ENCODE measurements around the gene CYP27B1. TPM values are rescaled to one million over a fixed set of nuclear protein-coding genes. Genes with fewer than 3 reads are reported as not detected.

CYP27B1 gene
- total and polyA plus RNA-seq, 9 of the 15 experiments (the other 6 are each of a cell fraction or from before 2014, with no cell fraction given) = 0.18 to 4.2 (median 1.8) TPM

GRCh38 chr12:57771873-57772428 lies 5.1 kb upstream of the CYP27B1 start, which contains the start of gene METTL1 (continued):
- TF ChIP-seq, protein P1, sequence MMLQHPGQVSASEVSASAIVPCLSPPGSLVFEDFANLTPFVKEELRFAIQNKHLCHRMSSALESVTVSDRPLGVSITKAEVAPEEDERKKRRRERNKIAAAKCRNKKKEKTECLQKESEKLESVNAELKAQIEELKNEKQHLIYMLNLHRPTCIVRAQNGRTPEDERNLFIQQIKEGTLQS (IDR thresholded peaks at IDR 0.05) = peak; percentile 99; the same call in 1 of the 2 replicates
- TF ChIP-seq, protein P1 (CRISPR knock-in tag; conservative IDR thresholded peaks at IDR 0.05) = peak; percentile 97
- peak; percentile 96 for TF ChIP-seq SIN3B (IDR thresholded peaks at IDR 0.05; ENCODE audit: low read depth)
- TF ChIP-seq RUNX1 (IDR thresholded peaks at IDR 0.05; ENCODE audit: low read depth) = no peak
- TF ChIP-seq ETV6 (IDR thresholded peaks at IDR 0.05; ENCODE audit: borderline replicate concordance in 1 of 2, low read depth in 2 of 2, low read length in 1 of 2) = no peak
- TF ChIP-seq ETV6 (CRISPR knock-in tag; IDR thresholded peaks at IDR 0.05; ENCODE audit: borderline replicate concordance) = no peak
- peak; percentile 84 for TF ChIP-seq POLR2B (IDR thresholded peaks at IDR 0.05; ENCODE audit: low read depth, partially characterized antibody)
- no peak for TF ChIP-seq RBM25 (IDR thresholded peaks at IDR 0.05; ENCODE audit: low read depth, low read length, severe bottlenecking)
- TF ChIP-seq SNIP1 (IDR thresholded peaks at IDR 0.05; ENCODE audit: low read depth) = no peak
- no peak for TF ChIP-seq NCOA6 (IDR thresholded peaks at IDR 0.05)
- peak; percentile 18; the same call in 1 of the 2 replicates for TF ChIP-seq NCOR1 (IDR thresholded peaks at IDR 0.05)
- TF ChIP-seq JUND (IDR thresholded peaks at IDR 0.05; ENCODE audit: borderline replicate concordance, low read depth, low read length) = peak; percentile 9; the same call in 1 of the 2 replicates
- peak; percentile 94; the same call in 2 of the 3 replicates for TF ChIP-seq JUND (tag; IDR thresholded peaks at IDR 0.05; ENCODE audit: borderline replicate concordance, low read depth, low read length)
- TF ChIP-seq, protein P2, sequence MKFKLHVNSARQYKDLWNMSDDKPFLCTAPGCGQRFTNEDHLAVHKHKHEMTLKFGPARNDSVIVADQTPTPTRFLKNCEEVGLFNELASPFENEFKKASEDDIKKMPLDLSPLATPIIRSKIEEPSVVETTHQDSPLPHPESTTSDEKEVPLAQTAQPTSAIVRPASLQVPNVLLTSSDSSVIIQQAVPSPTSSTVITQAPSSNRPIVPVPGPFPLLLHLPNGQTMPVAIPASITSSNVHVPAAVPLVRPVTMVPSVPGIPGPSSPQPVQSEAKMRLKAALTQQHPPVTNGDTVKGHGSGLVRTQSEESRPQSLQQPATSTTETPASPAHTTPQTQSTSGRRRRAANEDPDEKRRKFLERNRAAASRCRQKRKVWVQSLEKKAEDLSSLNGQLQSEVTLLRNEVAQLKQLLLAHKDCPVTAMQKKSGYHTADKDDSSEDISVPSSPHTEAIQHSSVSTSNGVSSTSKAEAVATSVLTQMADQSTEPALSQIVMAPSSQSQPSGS (CRISPR knock-in tag; IDR thresholded peaks at IDR 0.05) = peak; percentile 94
- TF ChIP-seq BACH1 (tag; IDR thresholded peaks at IDR 0.05) = no peak
- peak; percentile 100 for TF ChIP-seq EP400 (IDR thresholded peaks at IDR 0.05)
- TF ChIP-seq BRD9 (IDR thresholded peaks at IDR 0.05; ENCODE audit: low read depth, partially characterized antibody) = no peak
- TF ChIP-seq NFE2L1 (tag; IDR thresholded peaks at IDR 0.05; ENCODE audit: borderline replicate concordance, low read depth) = no peak
- no peak for TF ChIP-seq HNRNPH1 (optimal IDR thresholded peaks at IDR 0.05; ENCODE audit: low read depth, low read length)
- no peak for TF ChIP-seq ZKSCAN8 (CRISPR knock-in tag; IDR thresholded peaks at IDR 0.05)
- TF ChIP-seq CTCF (IDR thresholded peaks at IDR 0.05 in 2 of 3, conservative IDR thresholded peaks at IDR 0.05 in 1 of 3; ENCODE audit: insufficient read depth in 2 of 3, low read depth in 1 of 3, low read length in 3 of 3) = no peak
- TF ChIP-seq, protein P3, sequence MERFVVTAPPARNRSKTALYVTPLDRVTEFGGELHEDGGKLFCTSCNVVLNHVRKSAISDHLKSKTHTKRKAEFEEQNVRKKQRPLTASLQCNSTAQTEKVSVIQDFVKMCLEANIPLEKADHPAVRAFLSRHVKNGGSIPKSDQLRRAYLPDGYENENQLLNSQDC (CRISPR knock-in tag; IDR thresholded peaks at IDR 0.05) = no peak
- no peak for TF ChIP-seq GABPB2 (CRISPR knock-in tag; conservative IDR thresholded peaks at IDR 0.05)
- TF ChIP-seq POLR3A (IDR thresholded peaks at IDR 0.05; ENCODE audit: borderline replicate concordance, extremely low read depth, insufficient read depth, insufficient read length) = no peak
- TF ChIP-seq ZNF431 (CRISPR knock-in tag; IDR thresholded peaks at IDR 0.05) = no peak; the same call in 1 of the 2 replicates
- TF ChIP-seq ZFP1 (CRISPR knock-in tag; IDR thresholded peaks at IDR 0.05) = no peak
